LNCAP (cell line): ENCODE results near the gene APLF.

Source experiments
- TF ChIP-seq, protein P1 (sequence below): fragments of 450-650 bp; IDR thresholded peaks from 2 replicates; pipeline ENCODE4 v1.5.1; 2017; ENCODE audit warnings: mild to moderate bottlenecking

Gene APLF

DNA sequence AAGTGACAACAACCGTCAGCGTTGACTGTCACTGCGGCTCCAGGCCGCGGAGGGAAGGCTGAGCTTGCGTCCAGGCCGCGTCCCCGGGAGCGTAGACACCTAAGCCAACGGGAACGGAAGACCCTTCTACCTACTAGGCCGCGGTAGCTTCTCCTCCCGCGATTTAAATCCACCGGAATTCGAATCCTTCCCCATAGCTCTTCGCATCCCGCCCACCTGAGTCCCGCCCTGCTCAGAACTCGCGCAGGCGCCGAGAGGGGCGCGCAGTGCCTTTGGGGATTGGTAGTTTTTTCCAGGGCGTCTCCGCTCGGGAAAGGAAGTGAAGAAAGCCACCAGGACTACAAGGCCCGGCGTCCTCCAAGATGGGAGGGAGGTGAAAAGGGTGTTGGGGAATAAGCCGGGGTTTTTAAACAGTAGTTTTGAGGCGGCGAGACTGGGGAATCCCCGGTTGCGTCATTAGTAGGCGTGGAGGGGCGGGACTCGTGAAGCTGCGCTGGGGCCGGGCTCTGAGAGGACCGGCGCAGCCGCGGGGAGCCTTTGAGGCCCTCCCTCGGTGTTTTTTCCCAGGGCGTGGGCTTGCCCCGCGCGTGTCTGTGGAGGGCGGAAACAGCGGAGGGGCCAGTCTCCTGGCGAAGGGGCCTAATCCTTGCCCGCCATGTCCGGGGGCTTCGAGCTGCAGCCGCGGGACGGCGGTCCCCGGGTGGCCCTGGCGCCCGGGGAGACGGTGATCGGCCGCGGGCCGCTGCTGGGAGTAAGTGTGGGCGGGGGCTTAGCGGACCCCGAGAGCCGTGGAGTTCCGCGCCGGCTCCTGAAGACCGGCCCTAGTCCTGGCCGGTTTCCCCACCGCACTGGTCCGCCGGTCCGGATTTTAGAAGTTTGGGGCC, at the start of gene APLF, which contains the start of gene FBXO48:
Gene APLF, plus strand, starts transcription at position 509 of the 884 bp plus-strand sequence. Its CDS starts 147 bp downstream, at position 656.
Gene FBXO48, minus strand, starts transcription at position 218 of the 884 bp plus-strand sequence. CDS start 2,149 bp downstream, outside the sequence.
- TF ChIP-seq, protein P1, sequence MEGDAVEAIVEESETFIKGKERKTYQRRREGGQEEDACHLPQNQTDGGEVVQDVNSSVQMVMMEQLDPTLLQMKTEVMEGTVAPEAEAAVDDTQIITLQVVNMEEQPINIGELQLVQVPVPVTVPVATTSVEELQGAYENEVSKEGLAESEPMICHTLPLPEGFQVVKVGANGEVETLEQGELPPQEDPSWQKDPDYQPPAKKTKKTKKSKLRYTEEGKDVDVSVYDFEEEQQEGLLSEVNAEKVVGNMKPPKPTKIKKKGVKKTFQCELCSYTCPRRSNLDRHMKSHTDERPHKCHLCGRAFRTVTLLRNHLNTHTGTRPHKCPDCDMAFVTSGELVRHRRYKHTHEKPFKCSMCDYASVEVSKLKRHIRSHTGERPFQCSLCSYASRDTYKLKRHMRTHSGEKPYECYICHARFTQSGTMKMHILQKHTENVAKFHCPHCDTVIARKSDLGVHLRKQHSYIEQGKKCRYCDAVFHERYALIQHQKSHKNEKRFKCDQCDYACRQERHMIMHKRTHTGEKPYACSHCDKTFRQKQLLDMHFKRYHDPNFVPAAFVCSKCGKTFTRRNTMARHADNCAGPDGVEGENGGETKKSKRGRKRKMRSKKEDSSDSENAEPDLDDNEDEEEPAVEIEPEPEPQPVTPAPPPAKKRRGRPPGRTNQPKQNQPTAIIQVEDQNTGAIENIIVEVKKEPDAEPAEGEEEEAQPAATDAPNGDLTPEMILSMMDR = no peak

DNA sequence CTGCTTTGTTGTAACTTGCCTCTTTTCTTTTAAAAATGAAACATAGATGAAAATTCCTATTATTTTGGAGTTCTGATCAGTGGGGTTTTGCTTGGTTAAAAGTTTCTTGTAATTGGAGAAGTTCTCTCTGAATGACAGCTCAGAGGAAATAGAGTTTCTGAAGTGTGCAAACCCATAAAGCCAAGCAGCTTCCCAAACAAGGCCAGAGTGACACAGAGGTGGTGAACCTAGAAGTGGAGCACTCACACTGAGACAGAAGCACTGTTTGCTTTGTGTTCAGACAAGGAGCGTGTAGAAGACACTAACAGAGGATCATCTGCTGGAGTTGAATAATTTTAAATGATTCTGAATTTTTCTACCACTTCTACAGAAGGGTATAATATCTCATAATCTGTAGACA, 49.5 kb upstream of the APLF start:
- TF ChIP-seq, protein P1 = no peak

DNA sequence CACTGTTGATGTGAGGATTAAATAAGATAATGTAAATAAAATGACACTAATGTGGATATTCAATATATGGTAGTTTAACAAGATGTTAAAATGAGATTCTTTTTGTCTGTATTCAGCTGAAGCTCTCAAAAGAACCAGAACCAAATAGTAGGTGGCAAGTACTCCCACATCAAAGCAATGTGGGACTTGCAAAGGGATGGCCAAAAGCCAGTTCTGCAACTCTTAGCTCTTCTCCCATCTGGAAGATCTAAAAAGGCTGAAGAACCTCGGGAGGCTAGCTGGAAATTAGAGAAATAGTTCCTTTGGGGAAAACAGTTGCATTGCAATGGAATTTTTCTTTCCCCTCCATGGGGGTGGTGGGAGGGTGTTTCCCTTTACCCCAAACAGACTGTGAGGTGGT, 49.0 kb upstream of the APLF start:
- TF ChIP-seq, protein P1 = no peak

- TF ChIP-seq, protein P1 = no peak
Observed at GRCh38 chr2:68418855-68419254, 48.5 kb upstream of the APLF start.

- TF ChIP-seq, protein P1 = no peak
Observed at GRCh38 chr2:68420254-68420910, 47.0 kb upstream of the APLF start.

GRCh38 chr2:68423966-68424650, 43.3 kb upstream of the APLF start:
- TF ChIP-seq, protein P1 = no peak

DNA sequence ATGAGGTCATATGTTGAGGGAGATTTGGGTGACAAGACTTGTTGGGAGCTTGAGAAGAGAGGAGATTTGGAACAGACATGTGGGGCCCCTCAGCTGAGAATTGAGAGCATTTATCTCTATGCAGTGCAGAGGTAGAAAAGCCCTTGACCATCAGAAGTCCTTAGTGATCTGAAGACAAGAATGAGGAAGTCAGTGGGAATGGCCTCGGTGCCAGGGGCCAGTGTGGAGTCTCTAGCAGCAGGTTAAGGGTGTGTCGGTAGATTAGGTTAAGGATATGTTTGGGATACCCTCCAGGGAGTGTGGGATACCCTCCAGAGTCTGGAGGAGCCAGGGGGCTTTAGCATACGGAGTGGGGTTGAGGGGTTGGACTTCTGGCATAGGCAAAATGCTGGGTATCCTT, 41.9 kb upstream of the APLF start:
- TF ChIP-seq, protein P1 = no peak
